ENCODE data around the gene DDC.

DNA sequence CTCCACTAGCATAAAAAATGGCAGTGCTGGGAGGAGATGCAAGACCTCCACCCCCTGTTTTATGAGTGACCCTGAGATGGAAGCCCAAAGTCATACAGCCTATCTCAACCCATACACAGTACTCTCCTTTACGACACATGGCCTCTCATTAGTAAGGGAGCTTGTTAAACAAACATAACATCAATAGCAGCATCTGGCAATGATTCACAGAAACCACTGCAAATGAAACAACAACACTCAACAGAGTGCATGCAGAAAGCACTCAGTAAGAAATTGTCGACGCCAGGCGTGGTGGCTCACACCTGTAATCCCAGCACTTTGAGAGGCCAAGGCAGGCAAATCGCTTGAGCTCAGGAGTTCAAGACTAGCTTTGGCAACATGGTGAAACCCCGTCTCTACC is 87.6 kb downstream of the DDC start:
- TF ChIP-seq FOXA2 (IDR thresholded peaks at IDR 0.05): no peak
- TF ChIP-seq EGR1 (IDR thresholded peaks at IDR 0.05; ENCODE audit: low read depth in 2 of 2): no peak
- TF ChIP-seq SP1 (IDR thresholded peaks at IDR 0.05): no peak
- no peak for TF ChIP-seq FOXA1 (IDR thresholded peaks at IDR 0.05)
- TF ChIP-seq CTCF (IDR thresholded peaks at IDR 0.05; ENCODE audit: low read depth, low read length, missing input control): no peak
- TF ChIP-seq JUND (IDR thresholded peaks at IDR 0.05): no peak
- no peak for TF ChIP-seq MAX (IDR thresholded peaks at IDR 0.05)
- TF ChIP-seq YY1 (IDR thresholded peaks at IDR 0.05): no peak
- no peak for TF ChIP-seq RAD21 (IDR thresholded peaks at IDR 0.05)
- no peak for TF ChIP-seq GABPA (IDR thresholded peaks at IDR 0.05 in 1 of 2, conservative IDR thresholded peaks at IDR 0.05 in 1 of 2)
- no peak for TF ChIP-seq REST (IDR thresholded peaks at IDR 0.05)
- TF ChIP-seq, protein P1, sequence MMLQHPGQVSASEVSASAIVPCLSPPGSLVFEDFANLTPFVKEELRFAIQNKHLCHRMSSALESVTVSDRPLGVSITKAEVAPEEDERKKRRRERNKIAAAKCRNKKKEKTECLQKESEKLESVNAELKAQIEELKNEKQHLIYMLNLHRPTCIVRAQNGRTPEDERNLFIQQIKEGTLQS (IDR thresholded peaks at IDR 0.05): no peak
- TF ChIP-seq TAF1 (conservative IDR thresholded peaks at IDR 0.05): no peak
- no peak for TF ChIP-seq HNF4A (conservative IDR thresholded peaks at IDR 0.05)
